ENCODE measurements around the gene SPATA16.
A peak's percentile ranks its signal among the peaks of the same experiment; 100 is the strongest.

GRCh38 chr3:172848910-172849309 is 292.1 kb downstream of the SPATA16 start:
- TF ChIP-seq EZH2 (IDR thresholded peaks at IDR 0.05) = no peak
- peak; percentile 71; the same call in 1 of the 2 replicates for TF ChIP-seq POLR2AphosphoS5 (IDR thresholded peaks at IDR 0.05; ENCODE audit: borderline replicate concordance, low read depth, low read length)
- TF ChIP-seq FOXP2 (optimal IDR thresholded peaks at IDR 0.05; ENCODE audit: control extremely low read depth, extremely low read length, insufficient read depth) = no peak
